Liver (tissue), 9 donors: ENCODE results near the gene NPS. TPM values are rescaled to one million over a fixed set of nuclear protein-coding genes. Genes with fewer than 3 reads are reported as not detected.

Experiments used
- DNase-seq: peaks from one replicate; pipeline ENCODE4 v3.0.0-alpha.2; 2017; ENCODE audit warnings: low spot score
- H3K27ac ChIP-seq, 2 donors: one replicate each; pipeline ENCODE4 v1.7.0; 2013; ENCODE audit warnings: inconsistent platforms in 2 of 2, low read length in 2 of 2, control low read depth in 1 of 2, low read depth in 1 of 2, mild to moderate bottlenecking in 1 of 2
- H3K27me3 ChIP-seq, 4 donors: one replicate each; pipeline versions ENCODE4 v1.6.1 to v1.7.0; 2013; ENCODE audit warnings: low read length in 3 of 4, inconsistent platforms in 1 of 4, mild to moderate bottlenecking in 1 of 4, moderate library complexity in 1 of 4; ENCODE audit not compliant: control insufficient read depth in 4 of 4, insufficient read depth in 4 of 4
- H3K36me3 ChIP-seq, 4 donors: one replicate each; pipeline versions ENCODE4 v1.6.1 to v1.7.0; 2013; ENCODE audit warnings: low read length in 3 of 4, mild to moderate bottlenecking in 3 of 4, low read depth in 1 of 4, moderate library complexity in 1 of 4; ENCODE audit not compliant: control insufficient read depth in 4 of 4, insufficient read depth in 3 of 4
- H3K4me1 ChIP-seq, 4 donors: one replicate each; pipeline versions ENCODE4 v1.6.1 to v1.7.0; 2013; ENCODE audit warnings: low read length in 3 of 4, mild to moderate bottlenecking in 3 of 4, moderate library complexity in 1 of 4; ENCODE audit not compliant: control insufficient read depth in 4 of 4, insufficient read depth in 4 of 4
- H3K4me3 ChIP-seq, 3 donors: one replicate each; pipeline versions ENCODE4 v1.6.1 to v1.7.0; 2013; ENCODE audit warnings: low read length in 3 of 3, control low read depth in 1 of 3, low read depth in 1 of 3, mild to moderate bottlenecking in 1 of 3
- H3K9ac ChIP-seq, 2 donors: one replicate each; pipeline ENCODE4 v1.7.0; 2013; ENCODE audit warnings: low read length in 2 of 2, mild to moderate bottlenecking in 2 of 2, moderate library complexity in 2 of 2, control low read depth in 1 of 2, low read depth in 1 of 2
- H3K9me3 ChIP-seq, 4 donors: one replicate each; pipeline versions ENCODE4 v1.6.1 to v1.7.0; 2013; ENCODE audit warnings: low read length in 3 of 4; ENCODE audit not compliant: control insufficient read depth in 4 of 4
- ATF3 ChIP-seq: IDR thresholded peaks from 2 replicates; pipeline ENCODE4 v1.6.1; 2016; ENCODE audit warnings: antibody characterized with exemption
- EGR1 ChIP-seq, 2 donors: IDR thresholded peaks; 2 replicates each; pipeline ENCODE4 v1.6.1; 2016 to 2018; ENCODE audit warnings: antibody characterized with exemption in 2 of 2, low read depth in 2 of 2
- FOXA1 ChIP-seq: IDR thresholded peaks from 2 replicates; pipeline ENCODE4 v1.6.1; 2016; ENCODE audit warnings: antibody characterized with exemption
- FOXA2 ChIP-seq: IDR thresholded peaks from 2 replicates; pipeline ENCODE4 v1.6.1; 2016; ENCODE audit warnings: antibody characterized with exemption
- GABPA ChIP-seq, 2 donors: IDR thresholded peaks in 1 of 2; conservative IDR thresholded peaks in 1 of 2; 2 replicates each; pipeline ENCODE4 v1.6.1; 2016; ENCODE audit warnings: antibody characterized with exemption in 2 of 2, mild to moderate bottlenecking in 1 of 2, moderate library complexity in 1 of 2
- HNF4A ChIP-seq, 2 donors: conservative IDR thresholded peaks; 2 replicates each; pipeline ENCODE4 v1.6.1; 2016; ENCODE audit warnings: antibody characterized with exemption in 2 of 2, mild to moderate bottlenecking in 2 of 2
- HNF4G ChIP-seq: IDR thresholded peaks from 2 replicates; pipeline ENCODE4 v1.6.1; 2016; ENCODE audit warnings: antibody characterized with exemption
- JUND ChIP-seq, 2 donors: IDR thresholded peaks; 2 replicates each; pipeline ENCODE4 v1.6.1; 2016; ENCODE audit warnings: antibody characterized with exemption in 2 of 2
- NR2F2 ChIP-seq: IDR thresholded peaks from 2 replicates; pipeline ENCODE4 v1.6.1; 2016; ENCODE audit warnings: antibody characterized with exemption
- RAD21 ChIP-seq, 2 donors: IDR thresholded peaks; 2 replicates each; pipeline ENCODE4 v1.6.1; 2016; ENCODE audit warnings: antibody characterized with exemption in 2 of 2, mild to moderate bottlenecking in 2 of 2
- RXRA ChIP-seq, 2 donors: IDR thresholded peaks; 2 replicates each; pipeline ENCODE4 v1.6.1; 2017 to 2018; ENCODE audit warnings: antibody characterized with exemption in 2 of 2, mild to moderate bottlenecking in 1 of 2
- SP1 ChIP-seq: IDR thresholded peaks from 2 replicates; pipeline ENCODE4 v1.6.1; 2018; ENCODE audit warnings: antibody characterized with exemption, mild to moderate bottlenecking
- TAF1 ChIP-seq: conservative IDR thresholded peaks from 2 replicates; pipeline ENCODE4 v1.6.1; 2016; ENCODE audit warnings: antibody characterized with exemption, mild to moderate bottlenecking
- YY1 ChIP-seq: IDR thresholded peaks from 2 replicates; pipeline ENCODE4 v1.6.1; 2016; ENCODE audit warnings: antibody characterized with exemption, mild to moderate bottlenecking
- ZBTB33 ChIP-seq: IDR thresholded peaks from 2 replicates; pipeline ENCODE4 v1.6.1; 2016; ENCODE audit warnings: antibody characterized with exemption
- WGBS: extraction: QIAGEN DNeasy Blood & Tissue Kit; methylation state at CpG from one replicate; pipeline ENCODE4 v1.1.7; 2013; 5-methylcytosine and 5-hydroxymethylcytosine counted together
- polyA plus RNA-seq, 2 donors: library from polyadenylated mRNA; stranded (reverse) in 1 of 2; unstranded in 1 of 2; fragments of 200-250 nt in 1 of 2; fragments of >200 nt in 1 of 2; fragmentation: Nextera tagmentation in 1 of 2; extraction: Ambion mirVana in 1 of 2; gene quantifications; one replicate each; pipeline versions ENCODE4 v1.2.1 to v1.2.3, GENCODE V29; 2013 to 2015
- total RNA-seq, 2 donors: library from RNA; depleted of rRNA; stranded (reverse); fragments of >200 nt; gene quantifications; one replicate each; pipeline ENCODE4 v1.2.3, GENCODE V29; 2014
- TF ChIP-seq, protein P1 (sequence below): IDR thresholded peaks from 2 replicates; pipeline ENCODE4 v1.6.1; 2016; ENCODE audit warnings: antibody characterized with exemption
- TF ChIP-seq, protein P2 (sequence below): IDR thresholded peaks from 2 replicates; pipeline ENCODE4 v1.6.1; 2016; ENCODE audit warnings: antibody characterized with exemption, mild to moderate bottlenecking
- TF ChIP-seq, protein P3 (sequence below): fragments of 150-350 bp; IDR thresholded peaks from 2 replicates; pipeline ENCODE4 v1.5.1; 2017; ENCODE audit warnings: improper control_type of control experiment, low read depth, low read length; ENCODE audit not compliant: missing input control
- donor health status: healthy.
- donor health status: healthy.
- donor health status: healthy.
- donor health status: healthy.
- donor health status: healthy.

Gene NPS
- total and polyA plus RNA-seq, 4 donors: not detected

DNA sequence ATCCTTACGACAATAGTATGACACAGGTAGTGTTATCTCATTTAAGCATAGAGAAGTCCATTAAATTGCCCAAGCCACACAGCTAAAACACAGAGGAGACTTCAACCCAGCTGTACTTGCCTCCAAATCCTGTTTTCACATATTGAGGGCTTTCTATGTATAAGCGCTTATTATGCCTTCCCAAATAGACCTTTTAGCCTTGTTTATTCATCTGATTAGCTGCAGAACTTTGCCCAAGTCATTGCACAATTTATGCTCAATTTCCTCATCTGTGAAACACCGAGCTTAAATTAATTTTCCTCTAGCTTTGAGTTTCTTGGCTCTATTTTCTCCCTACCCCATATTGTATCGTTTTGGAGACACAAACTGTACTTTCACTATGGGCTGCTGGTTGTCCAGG is 15.5 kb downstream of the NPS start:
- H3K9ac ChIP-seq: no peak overlapping the region
- H3K9me3 ChIP-seq: no peaks in the 10 kb centered on the region
- H3K4me3 ChIP-seq: no peak overlapping the region
- 57% methylated on average over 4 of the region's 4 CpGs for WGBS
- no peaks in the 10 kb centered on the region for H3K36me3 ChIP-seq
- no peak for DNase-seq
- H3K4me1 ChIP-seq: peaks cover 0 to 3% (median 0%) of the 10 kb centered on the region in 4 donors
- peaks cover 0 to 3% (median 0%) of the 10 kb centered on the region in 4 donors for H3K27me3 ChIP-seq
- TF ChIP-seq FOXA2 (no peak), HNF4A (conservative IDR thresholded peaks at IDR 0.05) (peak; percentile 57 to 59)
- H3K27ac ChIP-seq: no peak overlapping the region

DNA sequence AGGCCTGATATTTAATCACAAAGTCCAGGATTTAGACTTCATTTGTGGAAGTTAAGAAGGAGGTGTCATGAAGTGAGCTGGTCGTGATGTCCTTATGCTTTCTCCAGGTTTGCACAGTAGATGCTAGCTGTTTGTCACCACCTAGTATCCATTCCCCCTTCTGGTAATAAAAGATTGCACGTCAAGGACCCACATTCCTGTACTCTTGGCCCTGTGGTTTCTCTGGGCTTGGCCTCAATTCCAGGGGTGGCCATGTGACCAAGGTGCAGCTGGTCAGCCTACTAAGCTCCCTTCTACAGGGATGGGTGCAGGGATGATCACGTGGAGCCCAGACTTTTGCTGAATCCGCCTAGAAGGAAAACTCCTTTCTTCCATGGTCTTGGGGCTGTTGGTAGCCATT is 16.5 kb downstream of the NPS start:
- peaks cover 0 to 3% (median 0%) of the 10 kb centered on the region in 4 donors for H3K9me3 ChIP-seq
- no peak overlapping the region for H3K27ac ChIP-seq
- no peak overlapping the region for H3K4me3 ChIP-seq
- H3K36me3 ChIP-seq: no peaks in the 10 kb centered on the region
- no peak for TF ChIP-seq RXRA (IDR thresholded peaks at IDR 0.05)
- no peak for TF ChIP-seq ATF3
- TF ChIP-seq HNF4A (conservative IDR thresholded peaks at IDR 0.05): no peak
- TF ChIP-seq, protein P1, sequence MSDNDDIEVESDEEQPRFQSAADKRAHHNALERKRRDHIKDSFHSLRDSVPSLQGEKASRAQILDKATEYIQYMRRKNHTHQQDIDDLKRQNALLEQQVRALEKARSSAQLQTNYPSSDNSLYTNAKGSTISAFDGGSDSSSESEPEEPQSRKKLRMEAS: no peak
- no peak for TF ChIP-seq RAD21 (IDR thresholded peaks at IDR 0.05)
- no peak for TF ChIP-seq NR2F2
- no peak for TF ChIP-seq FOXA1
- TF ChIP-seq EGR1 (IDR thresholded peaks at IDR 0.05; ENCODE audit: low read depth in 2 of 2): no peak
- TF ChIP-seq YY1: no peak
- TF ChIP-seq GABPA (IDR thresholded peaks at IDR 0.05 in 1 of 2, conservative IDR thresholded peaks at IDR 0.05 in 1 of 2): no peak
- TF ChIP-seq HNF4G: no peak
- TF ChIP-seq, protein P2, sequence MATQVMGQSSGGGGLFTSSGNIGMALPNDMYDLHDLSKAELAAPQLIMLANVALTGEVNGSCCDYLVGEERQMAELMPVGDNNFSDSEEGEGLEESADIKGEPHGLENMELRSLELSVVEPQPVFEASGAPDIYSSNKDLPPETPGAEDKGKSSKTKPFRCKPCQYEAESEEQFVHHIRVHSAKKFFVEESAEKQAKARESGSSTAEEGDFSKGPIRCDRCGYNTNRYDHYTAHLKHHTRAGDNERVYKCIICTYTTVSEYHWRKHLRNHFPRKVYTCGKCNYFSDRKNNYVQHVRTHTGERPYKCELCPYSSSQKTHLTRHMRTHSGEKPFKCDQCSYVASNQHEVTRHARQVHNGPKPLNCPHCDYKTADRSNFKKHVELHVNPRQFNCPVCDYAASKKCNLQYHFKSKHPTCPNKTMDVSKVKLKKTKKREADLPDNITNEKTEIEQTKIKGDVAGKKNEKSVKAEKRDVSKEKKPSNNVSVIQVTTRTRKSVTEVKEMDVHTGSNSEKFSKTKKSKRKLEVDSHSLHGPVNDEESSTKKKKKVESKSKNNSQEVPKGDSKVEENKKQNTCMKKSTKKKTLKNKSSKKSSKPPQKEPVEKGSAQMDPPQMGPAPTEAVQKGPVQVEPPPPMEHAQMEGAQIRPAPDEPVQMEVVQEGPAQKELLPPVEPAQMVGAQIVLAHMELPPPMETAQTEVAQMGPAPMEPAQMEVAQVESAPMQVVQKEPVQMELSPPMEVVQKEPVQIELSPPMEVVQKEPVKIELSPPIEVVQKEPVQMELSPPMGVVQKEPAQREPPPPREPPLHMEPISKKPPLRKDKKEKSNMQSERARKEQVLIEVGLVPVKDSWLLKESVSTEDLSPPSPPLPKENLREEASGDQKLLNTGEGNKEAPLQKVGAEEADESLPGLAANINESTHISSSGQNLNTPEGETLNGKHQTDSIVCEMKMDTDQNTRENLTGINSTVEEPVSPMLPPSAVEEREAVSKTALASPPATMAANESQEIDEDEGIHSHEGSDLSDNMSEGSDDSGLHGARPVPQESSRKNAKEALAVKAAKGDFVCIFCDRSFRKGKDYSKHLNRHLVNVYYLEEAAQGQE: no peak
- TF ChIP-seq TAF1: no peak
- no peak for TF ChIP-seq SP1
- no peak for TF ChIP-seq JUND (IDR thresholded peaks at IDR 0.05)
- TF ChIP-seq FOXA2: no peak
- TF ChIP-seq, protein P3, sequence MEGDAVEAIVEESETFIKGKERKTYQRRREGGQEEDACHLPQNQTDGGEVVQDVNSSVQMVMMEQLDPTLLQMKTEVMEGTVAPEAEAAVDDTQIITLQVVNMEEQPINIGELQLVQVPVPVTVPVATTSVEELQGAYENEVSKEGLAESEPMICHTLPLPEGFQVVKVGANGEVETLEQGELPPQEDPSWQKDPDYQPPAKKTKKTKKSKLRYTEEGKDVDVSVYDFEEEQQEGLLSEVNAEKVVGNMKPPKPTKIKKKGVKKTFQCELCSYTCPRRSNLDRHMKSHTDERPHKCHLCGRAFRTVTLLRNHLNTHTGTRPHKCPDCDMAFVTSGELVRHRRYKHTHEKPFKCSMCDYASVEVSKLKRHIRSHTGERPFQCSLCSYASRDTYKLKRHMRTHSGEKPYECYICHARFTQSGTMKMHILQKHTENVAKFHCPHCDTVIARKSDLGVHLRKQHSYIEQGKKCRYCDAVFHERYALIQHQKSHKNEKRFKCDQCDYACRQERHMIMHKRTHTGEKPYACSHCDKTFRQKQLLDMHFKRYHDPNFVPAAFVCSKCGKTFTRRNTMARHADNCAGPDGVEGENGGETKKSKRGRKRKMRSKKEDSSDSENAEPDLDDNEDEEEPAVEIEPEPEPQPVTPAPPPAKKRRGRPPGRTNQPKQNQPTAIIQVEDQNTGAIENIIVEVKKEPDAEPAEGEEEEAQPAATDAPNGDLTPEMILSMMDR: no peak
- no peak for TF ChIP-seq ZBTB33
- peaks cover 0 to 11% (median 0%) of the 10 kb centered on the region in 4 donors for H3K27me3 ChIP-seq
- no peak for DNase-seq
- WGBS: 68% methylated on average over 4 of the region's 4 CpGs
- no peak overlapping the region for H3K9ac ChIP-seq
- peaks cover 0 to 3% (median 0%) of the 10 kb centered on the region in 4 donors for H3K4me1 ChIP-seq
